K562 (cell line): ENCODE results near the gene TTC39C. TPM values are rescaled to one million over a fixed set of nuclear protein-coding genes. Genes with fewer than 3 reads are reported as not detected.
"Not testable (repeated sequence)": the region's sequence is repeated elsewhere in the genome, so short reads cannot be mapped to it uniquely, and the experiment has no call there.

Experiments
- ATAC-seq: fragments of 200-7000 bp; cut with Tn5 transposase; 3 replicates; pipeline ENCODE4 v1.9.1; 2020; ENCODE audit warnings: moderate library complexity
- BruUV-seq: library from RNA; stranded (reverse); fragments of 400-500 nt; replicated peaks from 2 replicates; lab custom pipeline; 2021; lab: Mats Ljungman, UMichigan
- CTCF ChIA-PET: fragments of 300-600 bp; formaldehyde crosslinking; extraction: SDS; loops from one replicate; lab custom pipeline; 2021; ENCODE audit warnings: low intra/inter-chr PET ratio; lab: Yijun Ruan, JAX
- POLR2A ChIA-PET: fragments of 300-600, 350-650 bp; sonication (Branson Sonifier 250); formaldehyde crosslinking; extraction: SDS; loops from one replicate; lab custom pipeline; 2021; ENCODE audit warnings: antibody characterized with exemption, inconsistent platforms; lab: Yijun Ruan, JAX
- DNase-seq, 4 experiments: peaks; one replicate each; pipeline versions ENCODE4 v3.0.0 to v3.0.0-alpha.2; 2011 to 2018; ENCODE audit warnings: low spot score in 3 of 4, mixed read lengths in 3 of 4; ENCODE audit errors: extremely low read depth in 1 of 4
- FAIRE-seq: peaks from 2 replicates; lab custom pipeline; 2011; peaks lifted over from hg19 to GRCh38; lab: Jason Lieb, UNC
- H2AFZ ChIP-seq: 2 replicates; pipeline ENCODE4 v1.6.0; 2011; ENCODE audit warnings: low read depth, low read length, control low read depth, inconsistent platforms
- H3K27ac ChIP-seq: fragments of 200-600 bp; 3 replicates; pipeline ENCODE4 v1.8.0; 2011; ENCODE audit warnings: low read depth, mild to moderate bottlenecking, control low read depth, inconsistent platforms, low read length, moderate library complexity, mixed read lengths; ENCODE audit errors: extremely low read depth
- H3K27me3 ChIP-seq, 2 experiments: fragments of 300-600 bp in 1 of 2; 2 replicates in 1 of 2; 3 replicates in 1 of 2; pipeline versions ENCODE4 v1.6.0 to v1.8.0; 2011; ENCODE audit warnings: inconsistent platforms in 2 of 2, low read length in 2 of 2, mild to moderate bottlenecking in 1 of 2, mixed read lengths in 1 of 2, moderate library complexity in 1 of 2; ENCODE audit not compliant: control insufficient read depth in 2 of 2, insufficient read depth in 2 of 2
- H3K36me3 ChIP-seq: fragments of 300-600 bp; 3 replicates; pipeline ENCODE4 v1.8.0; 2011; ENCODE audit warnings: mild to moderate bottlenecking, low read length, inconsistent platforms; ENCODE audit not compliant: control insufficient read depth, insufficient read depth
- H3K4me1 ChIP-seq, 2 experiments: fragments of 200-600 bp in 1 of 2; replicated peaks in 1 of 2; 2 replicates in 1 of 2; 3 replicates in 1 of 2; pipeline versions ENCODE4 v1.5.1 to v1.8.0; 2011; ENCODE audit warnings: inconsistent platforms in 2 of 2, low read length in 2 of 2, mild to moderate bottlenecking in 1 of 2, mixed read lengths in 1 of 2, moderate library complexity in 1 of 2; ENCODE audit not compliant: control insufficient read depth in 2 of 2, insufficient read depth in 2 of 2
- H3K4me2 ChIP-seq: 2 replicates; pipeline ENCODE4 v1.6.1; 2011; ENCODE audit warnings: low read length, control low read depth, inconsistent platforms, mixed read lengths; ENCODE audit not compliant: insufficient read depth
- H3K4me3 ChIP-seq: fragments of 200-600 bp; sonication (generic), shearing (Covaris generic); 2 replicates; pipeline ENCODE4 v1.5.1; 2016; ENCODE audit warnings: control low read depth, inconsistent platforms
- H3K79me2 ChIP-seq: fragments of 200-600 bp; 3 replicates; pipeline ENCODE4 v1.8.0; 2011; ENCODE audit warnings: low read length, inconsistent platforms; ENCODE audit not compliant: control insufficient read depth, insufficient read depth
- H3K9ac ChIP-seq, 2 experiments: 2 replicates each; pipeline versions ENCODE4 v1.6.0 to v1.6.1; 2011; ENCODE audit warnings: low read depth in 2 of 2, low read length in 2 of 2, control low read depth in 1 of 2, inconsistent platforms in 1 of 2, mild to moderate bottlenecking in 1 of 2, mixed read lengths in 1 of 2; ENCODE audit not compliant: insufficient read depth in 1 of 2
- H3K9me1 ChIP-seq: one replicate; pipeline ENCODE4 v1.6.0; 2011; ENCODE audit warnings: inconsistent platforms, mild to moderate bottlenecking, low read length, moderate library complexity; ENCODE audit not compliant: control insufficient read depth, insufficient read depth
- H3K9me3 ChIP-seq: replicated peaks from 2 replicates; pipeline ENCODE4 v1.5.1; 2011; ENCODE audit warnings: low read depth, low read length, inconsistent platforms; ENCODE audit not compliant: control insufficient read depth, insufficient read depth
- H4K20me1 ChIP-seq: replicated peaks from 2 replicates; pipeline ENCODE4 v1.6.1; 2011; ENCODE audit warnings: low read length, inconsistent platforms, mixed read lengths; ENCODE audit not compliant: control insufficient read depth, insufficient read depth
- GABPB2 ChIP-seq: fragments of 250-450 bp; sonication (Bioruptor Pico); conservative IDR thresholded peaks from 2 replicates; pipeline ENCODE4 v1.5.1; 2021; ENCODE audit warnings: mild to moderate bottlenecking
- ZNF133 ChIP-seq: fragments of 250-450 bp; sonication (Bioruptor Pico); IDR thresholded peaks from 2 replicates; pipeline ENCODE4 v1.4.0; 2020; ENCODE audit warnings: mild to moderate bottlenecking
- WGBS: fragments of 100-300 bp; shearing (Covaris generic); methylation state at CpG from one replicate; pipeline ENCODE4 v1.1.6; 2016; ENCODE audit warnings: low coverage, mixed read lengths; ENCODE audit not compliant: insufficient coverage; ENCODE audit errors: missing lambda C conversion rate; 5-methylcytosine and 5-hydroxymethylcytosine counted together
- in situ Hi-C: fragments of 300-500 bp; cut with MboI; formaldehyde crosslinking; loops from 4 replicates; pipeline ENCODE4 v1.15.0; 2018; ENCODE audit warnings: inconsistent platforms, mixed read lengths
- intact Hi-C: fragments of 100-400 bp; cut with micrococcal nuclease; formaldehyde crosslinking; loops from 2 replicates; pipeline ENCODE4 v1.14.2; 2022
- polyA plus RNA-seq, 8 experiments: library from polyadenylated mRNA; depleted of rRNA in 4 of 8; stranded (reverse) in 5 of 8; unstranded in 3 of 8; fragments of >200 nt; fragmentation: Nextera tagmentation in 2 of 8; fragmentation: Illumina TruSeq in 1 of 8; extraction: Ambion mirVana in 2 of 8; extraction: Trizol in 1 of 8; gene quantifications; 2 replicates each; pipeline versions ENCODE4 v1.2.1 to v1.2.3, GENCODE V29; 2011 to 2014; ENCODE audit warnings: inconsistent platforms in 1 of 8, missing spikeins in 1 of 8
- total RNA-seq, 7 experiments: library from RNA; depleted of rRNA in 6 of 7; stranded (reverse); fragments of >200 nt in 6 of 7; fragmentation: Illumina TruSeq in 2 of 7; extraction: Trizol in 2 of 7; gene quantifications; 2 replicates each; pipeline versions ENCODE4 v1.2.1 to v1.2.3, GENCODE V29; 2011 to 2021; ENCODE audit warnings: low replicate concordance in 1 of 7

The TTC39C gene
- total and polyA plus RNA-seq, 9 of the 15 experiments (the other 6 are each of a cell fraction or from before 2014, with no cell fraction given), result 0.01 to 0.58 (median 0.18) TPM; not detected in 5

GRCh38 chr18:24027156-24027827, 12.7 kb downstream of the TTC39C start:
- in situ Hi-C loops, result no loop called here
- TF ChIP-seq ZNF133 (CRISPR knock-in tag) (no peak), GABPB2 (CRISPR knock-in tag) (no peak)
- TF ChIP-seq, all 486 proteins: peak for 0
- no peak overlapping the region for H3K4me2 ChIP-seq
- no peaks in the 10 kb centered on the region for H3K79me2 ChIP-seq
- intact Hi-C loops, result no loop called here
- ATAC-seq, result no peak
- DNase-seq, result no peak
- ChIA-PET POLR2A (no interaction called here), CTCF (no interaction called here)
- H3K9me3 ChIP-seq, result no peaks in the 10 kb centered on the region
- no peak overlapping the region for H3K4me3 ChIP-seq
- WGBS, result 3% methylated on average over 14 of the region's 14 CpGs
- no peak overlapping the region for H3K9ac ChIP-seq
- H3K4me1 ChIP-seq, result no peaks in the 10 kb centered on the region
- H2AFZ ChIP-seq, result no peak overlapping the region
- peaks cover 3 to 18% of the 10 kb centered on the region in 2 experiments; a peak in 4 of 5 replicates for H3K27me3 ChIP-seq
- H3K9me1 ChIP-seq, result no peaks in the 10 kb centered on the region
- BruUV-seq, result no TSS peak
- H3K27ac ChIP-seq, result no peak overlapping the region
- H3K36me3 ChIP-seq, result no peaks in the 10 kb centered on the region
- FAIRE-seq, result no peak
- no peaks in the 10 kb centered on the region for H4K20me1 ChIP-seq

- H3K27me3 ChIP-seq, DNase-seq, H3K4me2 ChIP-seq, H3K36me3 ChIP-seq, BruUV-seq, H2AFZ ChIP-seq, H3K4me1 ChIP-seq, FAIRE-seq, H3K27ac ChIP-seq, ATAC-seq, H4K20me1 ChIP-seq, H3K9me1 ChIP-seq, H3K9me3 ChIP-seq, in situ Hi-C loops, H3K79me2 ChIP-seq, H3K9ac ChIP-seq, H3K4me3 ChIP-seq, CTCF ChIA-PET, intact Hi-C loops, POLR2A ChIA-PET: not testable (repeated sequence)
- 5% methylated on average over 13 of the region's 13 CpGs for WGBS
Measured at GRCh38 chr18:24028946-24029345, 14.4 kb downstream of the TTC39C start.
